ENCODE measurements around the gene TREM2. TPM values are rescaled to one million over a fixed set of nuclear protein-coding genes. Genes with fewer than 3 reads are reported as not detected.

Gene TREM2
- total RNA-seq, 1 donor from 2014 or later: not detected

DNA sequence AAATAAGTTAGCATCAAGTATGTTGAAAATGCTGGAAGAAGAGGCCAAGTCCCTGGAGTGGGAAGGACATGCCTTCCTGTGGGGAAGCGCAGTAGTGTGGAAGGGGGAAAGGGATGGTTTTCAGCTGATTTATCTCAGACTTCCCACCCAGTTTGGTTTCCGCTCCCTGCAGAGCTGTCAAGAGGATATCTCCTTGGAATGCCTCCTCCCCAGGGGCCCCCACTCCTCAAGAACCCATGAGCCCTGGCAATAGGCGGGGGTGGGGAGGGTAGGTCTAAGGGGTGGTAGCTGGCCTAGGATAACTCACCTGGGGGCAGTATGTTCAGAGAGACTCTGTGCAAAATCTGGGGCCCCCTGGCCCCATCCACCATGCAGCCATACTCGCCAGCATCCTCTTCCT is 9.5 kb downstream of the TREM2 start:
- TF ChIP-seq CTCF (IDR thresholded peaks at IDR 0.05; ENCODE audit: insufficient read depth, low read depth, low read length): no peak
- TF ChIP-seq EZH2 (IDR thresholded peaks at IDR 0.05; ENCODE audit: insufficient read depth, low read length): no peak
- H3K27me3 ChIP-seq (ENCODE audit: insufficient read depth, low read length): no peaks in the 10 kb centered on the region
- no peak overlapping the region for H3K4me2 ChIP-seq (ENCODE audit: low read length)
- peaks cover 3% of the 10 kb centered on the region for H3K36me3 Mint-ChIP-seq (ENCODE audit: low read depth, unreplicated experiment)
- H4K20me1 ChIP-seq (ENCODE audit: insufficient read depth, low read length): no peaks in the 10 kb centered on the region
- H3K27me3 Mint-ChIP-seq (ENCODE audit: low read depth, unreplicated experiment): peaks cover 44% of the 10 kb centered on the region
- DNase-seq (ENCODE audit: low read depth): no peak
- no peaks in the 10 kb centered on the region for H3K9me3 ChIP-seq (ENCODE audit: insufficient read depth, low read depth, low read length)
- no peaks in the 10 kb centered on the region for H3K36me3 ChIP-seq (ENCODE audit: insufficient read depth, low read length)
- H3K4me1 Mint-ChIP-seq (ENCODE audit: low read depth, unreplicated experiment): peaks cover 4% of the 10 kb centered on the region
- H3K27ac Mint-ChIP-seq (ENCODE audit: unreplicated experiment): no peak overlapping the region
- no peaks in the 10 kb centered on the region for H3K4me1 ChIP-seq (ENCODE audit: insufficient read depth, low read length)
- no peak overlapping the region for H3K9ac ChIP-seq (ENCODE audit: low read length)
- peaks cover 5% of the 10 kb centered on the region for H3K9me3 Mint-ChIP-seq (ENCODE audit: unreplicated experiment)
- H3K27ac ChIP-seq (ENCODE audit: low read depth, low read length): no peak overlapping the region
- H2AFZ ChIP-seq (ENCODE audit: low read depth, low read length): no peak overlapping the region
- H3K79me2 ChIP-seq (ENCODE audit: insufficient read depth, low read length): no peaks in the 10 kb centered on the region
- no peak overlapping the region for H3K4me3 Mint-ChIP-seq (ENCODE audit: unreplicated experiment)
- no peak for FAIRE-seq
- no peak overlapping the region for H3K4me3 ChIP-seq (ENCODE audit: insufficient read depth, low read depth, low read length)

GRCh38 chr6:41150671-41151070 is 12.2 kb downstream of the TREM2 start:
- no peak overlapping the region for H3K4me3 Mint-ChIP-seq (ENCODE audit: unreplicated experiment)
- TF ChIP-seq CTCF (IDR thresholded peaks at IDR 0.05; ENCODE audit: insufficient read depth, low read depth, low read length): no peak
- Histone ChIP-seq H3K27ac (ENCODE audit: low read depth, low read length) (no peak overlapping the region), H3K79me2 (ENCODE audit: insufficient read depth, low read length) (no peaks in the 10 kb centered on the region), H3K4me3 (ENCODE audit: insufficient read depth, low read depth, low read length) (no peak overlapping the region), H3K9ac (ENCODE audit: low read length) (no peak overlapping the region), H2AFZ (ENCODE audit: low read depth, low read length) (no peak overlapping the region), H3K9me3 (ENCODE audit: insufficient read depth, low read depth, low read length) (no peaks in the 10 kb centered on the region), H3K27me3 (ENCODE audit: insufficient read depth, low read length) (no peaks in the 10 kb centered on the region), H4K20me1 (ENCODE audit: insufficient read depth, low read length) (no peaks in the 10 kb centered on the region), H3K4me1 (ENCODE audit: insufficient read depth, low read length) (no peaks in the 10 kb centered on the region), H3K4me2 (ENCODE audit: low read length) (no peak overlapping the region), H3K36me3 (ENCODE audit: insufficient read depth, low read length) (no peaks in the 10 kb centered on the region)
- H3K27me3 Mint-ChIP-seq (ENCODE audit: low read depth, unreplicated experiment): peaks cover 27% of the 10 kb centered on the region
- H3K9me3 Mint-ChIP-seq (ENCODE audit: unreplicated experiment): peaks cover 2% of the 10 kb centered on the region
- peaks cover 4% of the 10 kb centered on the region for H3K4me1 Mint-ChIP-seq (ENCODE audit: low read depth, unreplicated experiment)
- DNase-seq (ENCODE audit: low read depth) (no peak), FAIRE-seq (no peak)
- no peaks in the 10 kb centered on the region for H3K36me3 Mint-ChIP-seq (ENCODE audit: low read depth, unreplicated experiment)
- no peak overlapping the region for H3K27ac Mint-ChIP-seq (ENCODE audit: unreplicated experiment)

GRCh38 chr6:41147917-41148316 is 15.0 kb downstream of the TREM2 start:
- no peaks in the 10 kb centered on the region for H3K9me3 Mint-ChIP-seq (ENCODE audit: unreplicated experiment)
- H3K36me3 ChIP-seq (ENCODE audit: insufficient read depth, low read length): no peaks in the 10 kb centered on the region
- no peak for TF ChIP-seq EZH2 (IDR thresholded peaks at IDR 0.05; ENCODE audit: insufficient read depth, low read length)
- TF ChIP-seq CTCF (IDR thresholded peaks at IDR 0.05; ENCODE audit: insufficient read depth, low read depth, low read length): no peak
- no peaks in the 10 kb centered on the region for H4K20me1 ChIP-seq (ENCODE audit: insufficient read depth, low read length)
- no peak overlapping the region for H3K9ac ChIP-seq (ENCODE audit: low read length)
- no peak overlapping the region for H3K4me3 ChIP-seq (ENCODE audit: insufficient read depth, low read depth, low read length)
- no peaks in the 10 kb centered on the region for H3K9me3 ChIP-seq (ENCODE audit: insufficient read depth, low read depth, low read length)
- no peak overlapping the region for H3K4me3 Mint-ChIP-seq (ENCODE audit: unreplicated experiment)
- no peaks in the 10 kb centered on the region for H3K4me1 ChIP-seq (ENCODE audit: insufficient read depth, low read length)
- no peaks in the 10 kb centered on the region for H3K27me3 ChIP-seq (ENCODE audit: insufficient read depth, low read length)
- DNase-seq (ENCODE audit: low read depth): no peak
- no peak overlapping the region for H3K27ac Mint-ChIP-seq (ENCODE audit: unreplicated experiment)
- H3K79me2 ChIP-seq (ENCODE audit: insufficient read depth, low read length): no peaks in the 10 kb centered on the region
- FAIRE-seq: no peak
- no peak overlapping the region for H2AFZ ChIP-seq (ENCODE audit: low read depth, low read length)
- H3K36me3 Mint-ChIP-seq (ENCODE audit: low read depth, unreplicated experiment): no peaks in the 10 kb centered on the region
- H3K4me2 ChIP-seq (ENCODE audit: low read length): no peak overlapping the region
- no peak overlapping the region for H3K27ac ChIP-seq (ENCODE audit: low read depth, low read length)
- peaks cover 17% of the 10 kb centered on the region for H3K27me3 Mint-ChIP-seq (ENCODE audit: low read depth, unreplicated experiment)
- no peaks in the 10 kb centered on the region for H3K4me1 Mint-ChIP-seq (ENCODE audit: low read depth, unreplicated experiment)

Measured in astrocyte (in vitro differentiated cells and primary cell).